SK-N-MC (cell line): ENCODE data around the gene ZNF182.
A peak's percentile ranks its signal among the peaks of the same experiment; 100 is the strongest.
"Not testable (repeated sequence)": the region's sequence is repeated elsewhere in the genome, so short reads cannot be mapped to it uniquely, and the experiment has no call there.

ENCODE experiments used
- DNase-seq: peaks from one replicate; pipeline ENCODE4 v3.0.0-alpha.2; 2011; ENCODE audit warnings: low read depth, low spot score
- H3K27ac ChIP-seq: fragments of 200-600 bp; sonication (generic); 2 replicates; pipeline ENCODE4 v1.5.1; 2016; ENCODE audit warnings: mixed run types
- H3K36me3 ChIP-seq: fragments of 200-600 bp; sonication (generic); 2 replicates; pipeline ENCODE4 v1.6.1; 2017; ENCODE audit warnings: antibody characterized with exemption, low read length, mixed read lengths; ENCODE audit not compliant: insufficient read depth
- H3K4me3 ChIP-seq: fragments of 200-600 bp; sonication (generic); 2 replicates; pipeline ENCODE4 v1.5.1; 2016
- H3K9ac ChIP-seq: fragments of 200-600 bp; sonication (generic); 2 replicates; pipeline ENCODE4 v1.8.0; 2017; ENCODE audit warnings: mixed run types, mixed read lengths; ENCODE audit not compliant: insufficient read length
- H3K9me3 ChIP-seq: fragments of 200-600 bp; sonication (generic); 2 replicates; pipeline ENCODE4 v1.6.1; 2017; ENCODE audit warnings: low read depth, mild to moderate bottlenecking, antibody characterized with exemption, low read length, moderate library complexity, mixed read lengths
- EZH2 ChIP-seq: fragments of 200-600 bp; sonication (generic); IDR thresholded peaks from one replicate; pipeline ENCODE4 v1.6.1; 2017; ENCODE audit warnings: antibody characterized with exemption
- FOXP2 ChIP-seq: optimal IDR thresholded peaks from 2 replicates; pipeline ENCODE3; 2011; ENCODE audit warnings: mild to moderate bottlenecking, moderate library complexity; ENCODE audit not compliant: insufficient read depth; ENCODE audit errors: extremely low read length, control extremely low read depth
- POLR2AphosphoS5 ChIP-seq: IDR thresholded peaks from 2 replicates; pipeline ENCODE4 v1.6.1; 2012; ENCODE audit warnings: mild to moderate bottlenecking, low read depth, low read length, borderline replicate concordance

ZNF182 gene

DNA sequence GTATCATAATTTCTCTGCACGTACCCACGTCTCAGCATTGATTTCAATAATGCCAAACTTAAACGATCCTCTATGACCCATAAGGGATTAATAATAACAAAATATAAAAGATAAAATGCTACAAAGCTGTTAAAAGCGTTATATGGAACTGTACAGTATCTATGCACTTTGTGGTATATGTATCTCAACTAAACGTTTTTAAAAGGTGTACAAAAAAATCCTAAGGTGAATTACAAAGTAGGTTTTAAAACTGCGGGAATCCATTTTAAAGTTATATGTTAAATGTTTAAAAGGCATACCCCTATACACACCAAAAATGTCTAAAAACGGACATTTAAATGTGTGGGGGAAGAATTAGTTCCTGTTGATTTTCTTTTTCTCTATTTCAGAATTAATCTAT lies 860 bp downstream of the ZNF182 start:
- H3K36me3 ChIP-seq: peaks cover 11% of the 10 kb centered on the region
- H3K4me3 ChIP-seq: peak overlapping the region; percentile 74
- H3K9ac ChIP-seq: no peak overlapping the region
- TF ChIP-seq EZH2: no peak
- no peak for TF ChIP-seq FOXP2
- TF ChIP-seq POLR2AphosphoS5: no peak
- no peaks in the 10 kb centered on the region for H3K9me3 ChIP-seq
- H3K27ac ChIP-seq: no peak overlapping the region
- no peak for DNase-seq

DNA sequence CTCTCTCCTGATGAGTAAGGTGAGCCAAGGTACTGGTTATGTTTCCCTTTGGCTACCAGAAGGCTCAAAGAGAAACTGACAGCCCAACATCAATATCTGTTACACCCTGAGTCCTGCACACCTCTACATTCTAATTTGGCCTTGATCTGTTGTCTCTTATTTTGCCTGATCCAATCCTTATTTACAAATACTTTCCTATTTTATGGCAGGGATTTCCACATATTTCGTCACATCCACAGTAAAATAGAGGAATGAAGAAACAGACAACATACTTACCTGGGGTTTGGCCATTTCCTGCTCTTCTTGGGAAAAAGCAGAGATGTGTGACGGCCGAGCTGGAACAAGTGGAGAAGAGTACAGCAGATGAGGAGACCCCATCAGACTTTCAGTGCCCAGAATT lies 1.5 kb downstream of the ZNF182 start:
- Histone ChIP-seq H3K36me3 (peaks cover 11% of the 10 kb centered on the region), H3K4me3 (no peak overlapping the region), H3K9me3 (no peaks in the 10 kb centered on the region), H3K27ac (no peak overlapping the region), H3K9ac (no peak overlapping the region)
- DNase-seq: no peak
- no peak for TF ChIP-seq EZH2
- TF ChIP-seq POLR2AphosphoS5: no peak
- no peak for TF ChIP-seq FOXP2

DNA sequence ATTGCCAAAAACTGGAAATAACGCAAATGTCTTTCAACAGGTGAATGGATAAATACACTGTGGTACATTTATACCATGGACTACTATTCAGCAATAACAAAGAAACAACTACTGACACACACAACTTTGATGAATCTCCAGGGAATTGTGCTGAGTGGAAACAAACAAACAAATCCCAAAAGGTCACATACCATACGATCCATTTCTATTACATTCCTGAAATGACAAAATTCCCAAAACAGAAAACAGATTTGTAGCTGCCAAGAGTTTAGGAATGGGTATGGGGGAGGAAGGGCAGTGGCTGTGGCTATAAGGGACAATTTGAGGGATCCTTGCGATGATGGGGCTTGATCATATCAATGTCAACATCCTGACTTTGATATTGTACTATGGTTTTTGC lies 2.5 kb downstream of the ZNF182 start:
- peaks cover 21% of the 10 kb centered on the region for H3K36me3 ChIP-seq
- no peak for TF ChIP-seq EZH2
- no peak for TF ChIP-seq FOXP2
- no peak for TF ChIP-seq POLR2AphosphoS5
- H3K4me3 ChIP-seq: no peak overlapping the region
- H3K9ac ChIP-seq: no peak overlapping the region
- no peak overlapping the region for H3K27ac ChIP-seq
- no peaks in the 10 kb centered on the region for H3K9me3 ChIP-seq
- DNase-seq: no peak

DNA sequence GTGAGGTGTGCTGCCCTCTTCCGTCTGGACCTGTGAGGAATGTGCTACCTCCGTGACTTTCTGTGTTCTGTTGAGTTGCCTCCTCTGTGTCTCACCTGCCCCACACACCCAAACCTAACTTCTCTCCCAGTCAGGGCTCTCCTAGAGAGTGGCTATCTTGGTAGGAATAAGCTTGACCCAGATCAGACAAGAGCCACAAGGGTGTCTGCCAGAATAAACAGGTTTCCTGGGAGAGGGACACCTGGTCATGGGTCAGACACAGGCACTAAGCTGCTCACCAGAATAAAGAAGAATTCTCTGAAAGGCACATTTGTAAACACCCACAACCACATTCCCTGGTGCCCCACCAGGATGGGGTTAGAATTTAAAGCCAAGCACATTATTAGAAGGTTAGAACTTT lies 11.1 kb downstream of the ZNF182 start:
- no peak overlapping the region for H3K27ac ChIP-seq
- H3K4me3 ChIP-seq: no peak overlapping the region
- no peak overlapping the region for H3K9ac ChIP-seq
- peaks cover 26% of the 10 kb centered on the region for H3K36me3 ChIP-seq
- no peak for TF ChIP-seq EZH2
- no peak for TF ChIP-seq POLR2AphosphoS5
- TF ChIP-seq FOXP2: no peak
- peaks cover 6% of the 10 kb centered on the region; the same call in 1 of the 2 replicates for H3K9me3 ChIP-seq
- no peak for DNase-seq

DNA sequence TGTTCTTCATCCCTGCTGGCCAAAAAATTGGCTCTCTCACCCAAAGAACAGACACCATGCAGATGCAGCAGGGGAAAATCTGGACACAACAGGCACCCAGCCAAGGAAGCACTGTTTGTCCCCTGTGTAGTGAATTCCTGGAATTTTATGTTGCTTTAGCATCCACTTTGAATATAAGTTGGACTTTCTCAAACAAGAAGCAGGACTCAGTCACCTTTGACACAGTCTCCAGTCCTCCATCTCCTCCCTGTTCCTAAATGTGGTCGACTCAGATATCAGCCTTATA lies 11.8 kb downstream of the ZNF182 start:
- no peak for TF ChIP-seq POLR2AphosphoS5
- TF ChIP-seq FOXP2: no peak
- TF ChIP-seq EZH2: no peak
- Histone ChIP-seq H3K4me3 (no peak overlapping the region), H3K36me3 (peaks cover 29% of the 10 kb centered on the region), H3K9me3 (peaks cover 6% of the 10 kb centered on the region; the same call in 1 of the 2 replicates), H3K9ac (no peak overlapping the region), H3K27ac (no peak overlapping the region)
- DNase-seq: no peak

DNA sequence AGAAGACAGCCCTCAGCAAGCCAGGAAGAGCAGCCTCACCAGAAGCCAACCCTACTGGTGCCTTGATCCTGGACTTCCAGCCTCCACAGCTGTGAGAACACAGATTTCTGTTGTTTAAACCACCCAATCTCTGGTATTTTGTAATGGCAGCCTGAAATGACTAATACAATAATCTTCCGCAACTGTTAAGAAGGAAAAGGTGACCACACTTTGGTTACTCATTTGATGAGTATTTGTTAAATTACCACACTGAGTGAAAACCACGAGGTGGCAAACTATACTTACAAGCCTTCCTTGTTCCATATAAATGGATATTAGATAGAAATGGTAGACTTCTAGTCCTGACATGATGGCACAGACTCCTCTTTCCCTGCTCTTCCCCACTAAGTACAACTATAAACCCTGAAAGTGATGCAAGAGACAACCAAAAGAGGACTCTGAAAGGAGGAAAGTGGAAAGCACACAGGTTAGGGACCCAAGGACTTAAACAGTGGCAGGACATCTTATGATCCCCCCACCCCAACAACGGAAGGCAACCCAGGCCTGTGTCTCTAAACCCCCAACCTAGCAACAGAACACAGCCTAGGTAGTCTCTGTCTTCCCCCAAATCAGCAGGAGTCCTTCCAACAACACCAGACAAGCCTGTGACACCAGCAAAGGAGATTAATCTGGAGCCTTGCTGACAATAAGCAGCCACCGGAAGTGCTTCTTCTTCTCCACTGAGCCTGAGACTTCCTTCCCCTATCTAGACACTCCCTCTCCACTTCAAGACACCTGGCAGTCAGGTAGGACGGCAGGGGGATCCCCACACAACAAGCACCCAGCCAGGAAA lies 12.3 kb downstream of the ZNF182 start:
- no peak overlapping the region for H3K27ac ChIP-seq
- no peak overlapping the region for H3K4me3 ChIP-seq
- no peak for DNase-seq
- peaks cover 25% of the 10 kb centered on the region for H3K36me3 ChIP-seq
- H3K9me3 ChIP-seq: peaks cover 6% of the 10 kb centered on the region; the same call in 1 of the 2 replicates
- H3K9ac ChIP-seq: no peak overlapping the region
- no peak for TF ChIP-seq FOXP2
- TF ChIP-seq EZH2: no peak
- no peak for TF ChIP-seq POLR2AphosphoS5

DNA sequence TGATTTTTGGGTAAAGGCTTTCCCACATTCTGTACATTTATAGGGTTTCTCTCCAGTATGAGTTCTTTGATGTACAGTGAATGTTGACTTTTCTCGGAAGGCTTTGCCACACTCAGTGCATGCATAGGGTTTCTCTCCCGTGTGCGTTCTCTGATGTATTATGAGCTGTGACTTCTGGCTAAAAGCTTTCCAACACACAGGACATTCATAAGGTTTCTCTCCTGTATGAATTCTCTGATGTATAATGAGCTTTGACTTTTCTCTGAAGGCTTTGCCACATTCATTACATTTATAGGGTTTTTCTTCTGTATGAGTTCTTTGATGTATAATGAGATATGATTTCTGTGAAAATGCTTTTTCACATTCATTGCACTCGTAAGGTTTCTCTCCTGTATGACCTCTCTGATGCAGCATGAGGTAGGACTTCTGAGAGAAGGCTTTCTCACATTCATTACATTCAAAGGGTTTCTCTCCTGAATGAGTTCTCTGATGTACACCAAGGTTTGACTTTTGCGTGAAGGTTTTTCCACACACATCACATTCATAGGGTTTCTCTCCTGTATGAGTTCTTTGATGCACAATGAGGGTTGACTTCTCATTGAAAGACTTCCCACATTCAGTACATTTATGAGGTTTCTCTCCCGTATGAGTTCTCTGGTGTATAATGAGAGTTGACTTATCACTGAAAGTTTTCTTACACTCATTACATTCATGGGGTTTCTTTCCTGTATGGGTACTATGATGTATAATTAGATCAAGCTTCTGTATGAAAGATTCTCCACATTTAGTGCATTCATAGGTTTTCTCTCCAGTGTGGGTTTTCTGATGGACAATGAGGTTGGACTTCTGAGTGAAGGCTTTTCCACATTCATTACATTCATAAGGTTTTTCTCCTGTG lies 27.3 kb downstream of the ZNF182 start:
- Histone ChIP-seq H3K27ac (no peak overlapping the region), H3K9me3 (peaks cover 30% of the 10 kb centered on the region), H3K9ac (no peak overlapping the region), H3K36me3 (peaks cover 31% of the 10 kb centered on the region), H3K4me3 (no peak overlapping the region)
- no peak for DNase-seq
- TF ChIP-seq POLR2AphosphoS5 (no peak), EZH2 (no peak), FOXP2 (no peak)

DNA sequence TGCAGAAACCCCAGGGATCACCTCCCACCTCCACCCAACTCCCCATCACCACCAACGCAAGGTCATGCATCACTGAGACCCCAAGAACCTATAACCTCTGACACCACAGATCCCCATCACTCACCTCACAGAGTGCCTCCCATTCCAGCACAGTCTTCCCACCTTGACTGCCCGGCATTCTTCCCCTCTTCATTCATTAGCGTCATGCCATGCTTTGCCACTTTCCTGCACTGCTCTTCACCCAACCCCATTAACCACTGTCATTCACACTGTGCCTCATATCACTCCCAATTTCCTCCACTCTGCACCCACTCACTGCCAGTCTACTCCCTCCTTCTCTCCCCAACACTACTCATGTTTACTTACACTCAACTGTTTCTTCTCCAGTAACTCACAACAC lies 30.6 kb downstream of the ZNF182 start:
- no peak for DNase-seq
- peaks cover 27% of the 10 kb centered on the region for H3K9me3 ChIP-seq
- no peak overlapping the region for H3K9ac ChIP-seq
- TF ChIP-seq POLR2AphosphoS5 (no peak), EZH2 (no peak), FOXP2 (no peak)
- no peak overlapping the region for H3K27ac ChIP-seq
- peaks cover 15% of the 10 kb centered on the region for H3K36me3 ChIP-seq
- H3K4me3 ChIP-seq: no peak overlapping the region

DNA sequence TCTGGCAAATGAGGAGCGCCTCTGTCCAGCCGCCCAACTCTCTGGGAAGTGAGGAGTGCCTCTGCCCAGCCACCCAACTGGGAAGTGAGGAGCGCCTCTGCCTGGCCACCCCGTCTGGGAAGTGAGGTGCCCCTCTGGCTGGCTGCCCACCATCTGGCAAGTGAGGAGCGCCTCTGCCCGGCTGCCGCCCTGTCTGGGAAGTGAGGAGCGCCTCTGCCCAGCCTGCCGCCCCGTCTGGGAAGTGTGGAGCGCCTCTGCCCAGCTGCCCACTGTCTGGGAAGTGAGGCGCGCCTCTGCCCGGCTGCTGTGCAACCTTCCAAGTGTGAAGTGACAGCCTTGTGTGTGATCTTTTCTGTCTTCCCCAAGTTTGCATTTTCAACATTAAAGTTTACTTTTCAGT lies 38.3 kb downstream of the ZNF182 start:
- not testable (repeated sequence) for H3K27ac ChIP-seq, H3K36me3 ChIP-seq, H3K9ac ChIP-seq, H3K4me3 ChIP-seq, H3K9me3 ChIP-seq, DNase-seq

DNA sequence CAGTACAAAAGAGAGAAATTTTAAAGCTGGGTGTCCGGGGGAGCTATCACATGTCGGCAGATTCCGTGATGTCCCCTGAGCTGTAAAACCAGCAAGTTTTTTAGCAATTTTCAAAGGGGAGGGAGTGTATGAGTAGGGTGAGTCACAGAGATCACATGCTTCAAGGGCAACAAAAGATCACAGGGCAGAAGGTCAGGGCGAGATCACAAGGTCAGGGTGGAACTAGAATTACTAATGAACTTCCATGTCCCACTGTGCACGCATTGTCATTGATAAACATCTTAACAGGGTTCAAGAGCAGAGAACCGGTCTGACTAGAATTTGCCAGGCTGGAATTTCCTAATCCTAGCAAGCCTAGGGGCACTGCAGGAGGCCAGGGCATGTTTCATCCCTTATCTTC lies 42.0 kb downstream of the ZNF182 start:
- not testable (repeated sequence) for H3K9me3 ChIP-seq, H3K36me3 ChIP-seq, H3K9ac ChIP-seq, H3K27ac ChIP-seq, DNase-seq, H3K4me3 ChIP-seq
